C1 segment of cervical spinal cord (tissue), 14 donors: ENCODE results near the gene CCL19.
"Not testable (repeated sequence)": the region's sequence is repeated elsewhere in the genome, so short reads cannot be mapped to it uniquely, and the experiment has no call there.

Experiments
- DNase-seq, 14 donors: peaks; one replicate each; lab custom pipeline; 2025; lab: John Stamatoyannopoulos, UW

Gene CCL19

DNA sequence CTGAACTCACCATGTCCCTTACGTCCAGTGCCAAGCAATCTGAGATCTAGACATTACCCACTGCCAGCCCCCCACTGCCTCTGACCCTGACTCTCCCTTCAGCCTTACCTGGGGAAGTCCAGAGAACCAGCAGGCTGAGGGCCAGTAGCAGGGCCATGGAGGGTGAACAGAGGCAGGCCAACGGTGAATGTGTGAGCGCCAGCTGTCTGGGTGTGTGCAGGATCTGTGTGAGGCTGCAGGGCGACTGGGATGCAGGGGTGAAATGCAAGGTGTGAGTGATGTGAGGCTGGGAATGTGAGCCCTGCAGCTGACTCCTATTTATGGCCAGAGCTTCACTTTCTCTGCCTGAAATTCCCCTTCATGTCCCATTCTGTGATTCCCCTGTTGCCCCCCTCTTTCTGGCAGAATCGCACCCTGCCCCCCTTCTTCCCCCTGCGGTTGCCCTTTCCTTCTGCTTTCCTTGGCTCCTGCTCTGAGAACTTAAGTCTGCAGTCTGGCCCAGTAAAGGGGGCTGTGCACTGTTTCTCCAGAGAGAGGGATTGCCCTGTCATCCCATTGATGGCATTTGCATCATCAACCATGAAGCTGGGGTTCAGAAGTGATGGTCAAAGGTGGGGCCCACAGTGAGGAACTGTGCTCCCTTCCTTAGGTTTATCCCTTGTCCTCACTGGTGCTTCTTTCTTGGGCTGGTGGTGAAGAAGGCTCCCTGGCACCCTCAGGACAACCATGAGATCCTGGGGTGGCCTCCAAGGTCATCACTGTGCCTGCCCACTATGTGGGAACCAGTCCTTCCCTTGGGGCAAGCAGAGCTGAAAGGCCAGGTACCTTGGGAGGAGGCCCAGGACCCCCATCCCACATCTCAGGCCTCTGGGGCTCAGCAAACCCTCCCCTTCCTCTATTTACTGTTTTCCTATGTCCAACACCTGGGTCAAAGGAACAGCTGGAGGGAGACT, at the start of gene CCL19:
TSS of gene CCL19 (minus strand) at position 294 of the 953 bp plus-strand sequence. CDS start at position 157, 137 bp downstream.
- DNase-seq = peak in 2 of 14 donors; percentile 6 to 11

DNA sequence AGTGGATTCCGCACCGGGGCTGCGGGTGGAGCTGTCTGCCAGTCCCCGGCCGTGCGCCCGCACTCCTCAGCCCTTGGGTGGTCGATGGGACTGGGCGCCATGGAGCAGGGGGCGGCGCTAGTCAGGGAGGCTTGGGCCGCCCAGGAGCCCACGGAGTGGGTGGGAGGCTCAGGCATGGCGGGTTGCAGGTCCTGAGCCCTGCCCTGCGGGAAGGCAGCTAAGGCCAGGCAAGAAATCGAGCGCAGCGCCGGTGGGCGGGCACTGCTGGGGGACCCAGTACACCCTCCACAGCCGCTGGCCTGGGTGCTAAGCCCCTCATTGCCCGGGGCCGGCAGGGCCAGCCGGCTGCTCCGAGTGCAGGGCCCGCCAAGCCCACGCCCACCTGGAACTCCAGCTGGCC, 49.1 kb upstream of the CCL19 start:
- DNase-seq = not testable (repeated sequence)

DNA sequence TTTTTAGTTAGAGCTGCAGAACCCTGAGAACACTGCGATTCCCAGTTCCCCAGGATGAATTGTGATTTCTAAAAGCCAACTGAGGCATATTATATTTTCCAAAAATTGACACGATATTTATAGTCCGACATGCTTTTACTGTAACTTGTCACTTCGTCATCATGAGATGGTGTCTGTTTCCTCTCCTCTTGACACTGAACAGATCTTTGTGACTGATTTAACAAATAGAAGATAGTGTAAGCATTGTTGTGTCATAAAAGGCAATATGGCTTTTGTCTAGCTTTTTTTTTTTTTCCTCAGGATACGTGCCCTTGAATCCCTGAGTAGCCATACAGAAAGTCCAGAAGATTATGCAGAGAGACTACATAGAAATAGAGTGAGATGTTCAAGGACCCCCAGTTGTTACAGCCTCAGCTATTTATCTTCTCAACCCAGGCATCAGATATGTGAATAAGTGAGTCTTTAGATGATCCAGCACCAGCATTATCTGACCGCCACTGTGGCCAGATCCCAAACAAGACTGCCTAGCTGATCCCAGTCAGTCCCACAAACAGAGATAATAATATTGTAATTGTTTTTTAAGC, 46.7 kb upstream of the CCL19 start:
- DNase-seq = no peak

DNA sequence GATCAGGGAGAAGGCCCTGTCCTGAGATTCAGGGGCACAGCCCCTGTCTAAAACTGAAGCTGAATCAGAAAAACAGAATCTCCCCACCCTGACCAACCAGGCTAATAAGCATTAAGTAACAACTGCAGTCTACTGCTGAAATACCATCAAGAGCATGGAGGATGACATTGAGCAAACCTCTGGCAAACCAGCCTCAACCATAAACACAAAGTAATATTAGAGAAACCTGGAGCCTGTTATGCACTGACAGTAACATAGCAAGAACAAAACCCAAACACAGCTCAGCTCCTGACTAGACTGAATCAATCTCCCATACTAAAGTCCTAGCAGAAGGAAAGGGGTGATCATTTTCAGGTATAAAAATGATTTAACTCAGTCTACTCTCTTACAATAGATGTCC, 43.6 kb upstream of the CCL19 start:
- DNase-seq = no peak

GRCh38 chr9:34732886-34733285, 41.8 kb upstream of the CCL19 start:
- no peak for DNase-seq

GRCh38 chr9:34732478-34732877, 41.4 kb upstream of the CCL19 start:
- DNase-seq = no peak

DNA sequence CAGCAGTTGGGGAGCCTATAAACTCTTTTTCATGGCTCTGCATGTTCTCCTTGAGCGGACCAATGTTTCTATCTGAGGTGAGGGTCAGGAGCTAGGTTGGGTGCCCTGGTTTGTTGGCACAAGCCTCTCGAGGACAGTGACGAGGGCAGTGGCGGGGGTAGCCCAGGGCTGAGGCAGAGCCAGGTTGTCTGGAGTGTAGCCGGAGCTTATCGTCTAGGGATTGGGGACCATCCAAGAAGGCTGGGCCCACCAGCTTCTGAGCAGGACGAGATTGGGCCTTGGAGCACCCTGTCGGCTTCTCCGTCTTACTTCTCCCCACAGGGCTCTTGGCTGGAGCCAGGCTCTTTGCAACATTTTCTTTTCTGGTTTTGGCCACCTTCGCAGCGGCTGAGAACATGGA, 32.1 kb upstream of the CCL19 start:
- no peak for DNase-seq

- DNase-seq = not testable (repeated sequence)
These were observed 28.6 kb upstream of the CCL19 start for GRCh38 chr9:34719769-34720025.

GRCh38 chr9:34719021-34719768, 28.1 kb upstream of the CCL19 start:
- DNase-seq = no peak

GRCh38 chr9:34717996-34718614, 27.0 kb upstream of the CCL19 start:
- DNase-seq = no peak

DNA sequence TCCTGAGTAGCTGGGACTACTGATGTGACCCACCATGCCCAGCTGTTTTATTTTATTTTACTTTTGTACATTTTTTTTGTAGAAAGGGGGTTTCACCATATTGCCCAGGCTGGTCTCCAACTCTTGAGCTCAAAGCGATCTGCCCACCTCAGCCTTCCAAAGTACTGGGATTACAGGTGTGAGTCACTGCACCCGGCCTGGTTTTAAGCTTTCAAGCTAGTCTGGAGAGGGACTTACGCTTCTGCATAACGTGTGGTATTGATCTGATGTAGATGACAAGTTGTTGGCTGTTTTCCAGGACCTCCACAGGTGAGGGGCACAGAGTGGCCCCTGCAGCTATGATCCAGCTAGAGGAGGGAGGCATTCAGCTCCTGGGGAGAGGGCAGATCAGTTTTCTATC, 25.6 kb upstream of the CCL19 start:
- no peak for DNase-seq

DNA sequence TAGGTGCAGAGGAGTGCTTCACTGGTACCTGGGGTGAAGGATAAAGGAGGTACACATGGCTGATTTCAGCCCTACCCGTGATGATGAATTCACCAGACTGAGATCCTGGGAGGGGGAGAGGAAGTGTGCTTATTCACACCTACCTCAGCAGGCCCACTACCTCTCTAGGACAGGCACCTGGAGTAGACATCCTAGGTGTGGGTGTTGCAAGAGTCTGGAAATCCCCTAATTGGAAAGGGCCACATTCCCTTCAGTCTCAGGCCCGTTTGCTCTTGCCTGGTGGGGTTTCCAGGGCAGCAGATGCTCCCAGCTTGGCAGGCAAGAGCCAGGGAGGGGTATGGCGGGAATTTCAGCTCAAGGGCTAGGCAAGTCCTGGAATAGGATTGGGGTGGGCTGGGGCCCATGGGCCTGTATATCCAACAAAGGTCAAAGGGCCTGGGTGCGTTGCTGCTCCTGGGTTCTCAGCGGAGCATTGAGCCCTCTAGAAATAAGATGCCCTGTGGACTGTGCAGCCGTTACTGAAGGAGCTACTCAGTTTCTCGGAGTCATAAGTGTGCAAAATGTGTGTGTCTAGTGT, 24.7 kb upstream of the CCL19 start:
- no peak for DNase-seq

- DNase-seq = no peak
These were observed 22.9 kb upstream of the CCL19 start for GRCh38 chr9:34714007-34714406.

GRCh38 chr9:34712140-34712539, 21.1 kb upstream of the CCL19 start:
- no peak for DNase-seq

- no peak for DNase-seq
These were observed 18.9 kb upstream of the CCL19 start, which contains the start of gene CCL21 for GRCh38 chr9:34710023-34710422. TSS of gene CCL21 (minus strand) at chr9:34710136. CDS start at chr9:34710066, 70 bp downstream.

DNA sequence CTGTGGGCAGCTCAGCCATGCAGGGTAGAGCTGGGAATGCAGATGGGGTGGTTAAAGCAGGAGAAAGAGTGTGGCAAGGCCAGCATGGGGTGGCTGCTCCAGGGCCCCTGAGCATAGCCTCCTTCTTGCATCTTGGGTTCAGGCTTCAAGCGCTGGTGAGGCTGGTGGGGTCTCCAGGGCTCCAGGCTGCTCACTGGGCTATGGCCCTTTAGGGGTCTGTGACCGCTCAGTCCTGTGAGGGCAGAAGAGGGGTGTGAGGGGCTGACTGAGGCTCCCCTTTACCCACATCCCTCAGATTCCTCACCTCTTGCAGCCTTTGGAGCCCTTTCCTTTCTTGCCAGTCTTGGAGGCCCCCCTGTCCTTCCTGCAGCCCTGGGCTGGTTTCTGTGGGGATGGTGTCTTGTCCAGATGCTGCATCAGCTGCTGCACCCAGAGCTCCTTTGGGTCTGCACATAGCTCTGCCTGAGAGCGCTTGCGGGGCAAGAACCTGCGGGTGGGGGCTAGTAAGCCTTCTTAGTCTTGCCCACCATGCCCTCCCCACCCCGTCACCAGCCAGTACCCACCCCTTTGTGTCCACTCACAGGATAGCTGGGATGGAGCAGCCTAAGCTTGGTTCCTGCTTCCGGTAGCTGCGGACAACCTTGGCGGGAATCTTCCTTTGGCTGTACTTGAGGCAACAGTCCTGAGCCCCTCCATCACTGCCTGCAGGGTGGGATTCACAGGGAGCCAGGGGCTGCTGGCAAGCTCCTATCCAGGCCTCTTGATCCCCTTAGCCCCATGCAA, 18.3 kb upstream of the CCL19 start:
- DNase-seq = no peak

DNA sequence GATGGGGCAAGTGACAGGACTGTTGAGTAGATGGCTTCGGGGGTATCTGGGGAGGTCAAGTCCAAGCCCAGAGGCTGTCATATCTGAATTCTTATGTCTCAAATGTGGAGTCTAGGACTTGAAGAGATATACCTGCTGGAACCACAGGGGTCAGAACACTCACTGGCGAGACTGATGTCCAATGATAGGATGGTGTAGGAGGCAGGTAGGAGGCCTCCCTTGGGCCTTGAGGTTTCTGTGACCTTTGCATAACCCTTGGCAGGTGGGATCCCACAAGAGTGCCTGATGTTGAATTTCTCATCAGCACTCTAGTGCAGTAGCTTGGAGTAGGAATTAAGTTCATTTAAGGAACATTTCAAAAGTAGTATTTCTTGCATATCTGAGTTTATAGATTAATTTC, 16.1 kb upstream of the CCL19 start:
- DNase-seq = no peak

GRCh38 chr9:34701769-34702736, 11.0 kb upstream of the CCL19 start:
- DNase-seq = peak in 13 of 14 donors; percentile 2 to 78 (median 67)

GRCh38 chr9:34701023-34701768, 10.1 kb upstream of the CCL19 start:
- peak in 12 of 14 donors; percentile 3 to 72 (median 35) for DNase-seq
